Common myeloid progenitor, CD34-positive (primary cell): Measurements from ENCODE around the gene MLXIP.

Experiments used
- CTCF ChIA-PET: fragments of 350-600 bp; sonication (Branson Sonifier 250); formaldehyde crosslinking; loops from one replicate; lab custom pipeline; 2021; ENCODE audit warnings: antibody characterized with exemption; lab: Charles Lee
- POLR2A ChIA-PET: fragments of 350-600 bp; sonication (Branson Sonifier 250); formaldehyde crosslinking; loops from one replicate; lab custom pipeline; 2021; ENCODE audit warnings: antibody characterized with exemption; lab: Charles Lee
- DNase-seq, 3 donors: peaks; one replicate each; pipeline versions ENCODE4 v3.0.0 to v3.0.0-alpha.2; 2013
- H3K27ac ChIP-seq, 2 experiments: 1 replicate in 1 of 2; 2 replicates in 1 of 2; pipeline ENCODE4 v1.7.0; 2013; ENCODE audit warnings: inconsistent platforms in 2 of 2, low read length in 2 of 2, mild to moderate bottlenecking in 2 of 2, low read depth in 1 of 2, moderate library complexity in 1 of 2; ENCODE audit not compliant: severe bottlenecking in 2 of 2, insufficient read depth in 1 of 2, poor library complexity in 1 of 2
- H3K27me3 ChIP-seq, 5 experiments: replicated peaks in 2 of 5; 1 replicate in 3 of 5; 2 replicates in 2 of 5; pipeline versions ENCODE4 v1.6.1 to v1.7.0; 2013; ENCODE audit warnings: low read length in 4 of 5, mild to moderate bottlenecking in 2 of 5, moderate library complexity in 2 of 5, inconsistent platforms in 1 of 5; ENCODE audit not compliant: insufficient read depth in 5 of 5, control insufficient read depth in 4 of 5
- H3K36me3 ChIP-seq, 4 experiments: 1 replicate in 2 of 4; 2 replicates in 2 of 4; pipeline versions ENCODE4 v1.6.1 to v1.7.0; 2013; ENCODE audit warnings: low read length in 3 of 4, control low read depth in 1 of 4, mild to moderate bottlenecking in 1 of 4; ENCODE audit not compliant: control insufficient read depth in 4 of 4, insufficient read depth in 4 of 4
- H3K4me1 ChIP-seq, 4 experiments: 1 replicate in 3 of 4; 2 replicates in 1 of 4; pipeline versions ENCODE4 v1.6.1 to v1.7.1; 2013; ENCODE audit warnings: low read length in 3 of 4, mild to moderate bottlenecking in 3 of 4, control low read depth in 1 of 4, inconsistent platforms in 1 of 4, moderate library complexity in 1 of 4; ENCODE audit not compliant: control insufficient read depth in 4 of 4, insufficient read depth in 4 of 4; ENCODE audit errors: control extremely low read depth in 1 of 4
- H3K4me3 ChIP-seq, 7 experiments: 1 replicate in 4 of 7; 2 replicates in 3 of 7; pipeline versions ENCODE4 v1.5.1 to v1.7.0; 2013; ENCODE audit warnings: mild to moderate bottlenecking in 7 of 7, low read length in 6 of 7, moderate library complexity in 6 of 7, inconsistent platforms in 2 of 7, low read depth in 2 of 7, control low read depth in 1 of 7; ENCODE audit not compliant: insufficient read depth in 4 of 7, control insufficient read depth in 1 of 7; ENCODE audit errors: extremely low read depth in 1 of 7
- H3K9me3 ChIP-seq, 5 experiments: 1 replicate in 4 of 5; 2 replicates in 1 of 5; pipeline versions ENCODE4 v1.6.1 to v1.7.1; 2013; ENCODE audit warnings: low read length in 4 of 5, mild to moderate bottlenecking in 2 of 5, inconsistent platforms in 1 of 5, low read depth in 1 of 5, moderate library complexity in 1 of 5; ENCODE audit not compliant: control insufficient read depth in 4 of 5, insufficient read depth in 2 of 5; ENCODE audit errors: control extremely low read depth in 1 of 5
- WGBS: methylation state at CpG from one replicate; pipeline ENCODE4 v1.1.5; 2013; ENCODE audit not compliant: insufficient coverage; 5-methylcytosine and 5-hydroxymethylcytosine counted together

The MLXIP gene

GRCh38 chr12:122195405-122195804 lies 116.8 kb downstream of the MLXIP start:
- ChIA-PET CTCF (interaction anchor here (0.7 to 1.2 kb wide), 5 partner anchors 25 to 69 kb away, joined by 3 to 4 read pairs (median 3); no protein-coding TSS in a partner anchor), POLR2A (no interaction called here)
- WGBS: 100% methylated on average over 3 of the region's 4 CpGs
- H3K27ac ChIP-seq: no peak overlapping the region
- H3K9me3 ChIP-seq: peaks cover 0 to 3% (median 0%) of the 10 kb centered on the region in 5 experiments
- no peak overlapping the region for H3K4me3 ChIP-seq
- H3K36me3 ChIP-seq: no peaks in the 10 kb centered on the region
- H3K4me1 ChIP-seq: no peaks in the 10 kb centered on the region
- DNase-seq: no peak
- peaks cover 0 to 4% (median 0%) of the 10 kb centered on the region in 5 experiments for H3K27me3 ChIP-seq
